HepG2 (cell line): Measurements from ENCODE around the gene DCDC2C. TPM values are rescaled to one million over a fixed set of nuclear protein-coding genes. Genes with fewer than 3 reads are reported as not detected.

Experiments used
- ATAC-seq: fragments of 200-7000 bp; cut with Tn5 transposase; 3 replicates; pipeline ENCODE4 v1.9.1; 2020; ENCODE audit warnings: mild to moderate bottlenecking, moderate library complexity
- BruUV-seq: library from RNA; stranded (reverse); fragments of 400-500 nt; replicated peaks from 2 replicates; lab custom pipeline; 2021; lab: Mats Ljungman, UMichigan
- CTCF ChIA-PET: fragments of 300-600 bp; formaldehyde crosslinking; extraction: SDS; loops from one replicate; lab custom pipeline; 2021; ENCODE audit warnings: low total read pairs, inconsistent platforms, low intra/inter-chr PET ratio; lab: Yijun Ruan, JAX
- POLR2A ChIA-PET: fragments of 350-600 bp; sonication (Branson Sonifier 250); formaldehyde crosslinking; loops from one replicate; lab custom pipeline; 2020; ENCODE audit warnings: antibody characterized with exemption, inconsistent platforms; lab: Yijun Ruan, JAX
- DNase-seq: peaks from one replicate; pipeline ENCODE4 v3.0.0-alpha.2; 2015; ENCODE audit warnings: low spot score
- FAIRE-seq: peaks from 3 replicates; lab custom pipeline; 2011; peaks lifted over from hg19 to GRCh38; lab: Jason Lieb, UNC
- H2AFZ ChIP-seq: one replicate; pipeline ENCODE4 v1.6.1; 2011; ENCODE audit warnings: low read length, inconsistent platforms
- H3K27ac ChIP-seq: fragments of 300-600 bp; 3 replicates; pipeline ENCODE4 v1.8.0; 2011; ENCODE audit warnings: mixed run types, mild to moderate bottlenecking, mixed read lengths, low read length, inconsistent platforms; ENCODE audit not compliant: insufficient read depth; ENCODE audit errors: extremely low read length
- H3K27me3 ChIP-seq, 2 experiments: fragments of 200-600 bp in 1 of 2; 2 replicates in 1 of 2; 3 replicates in 1 of 2; pipeline versions ENCODE4 v1.6.0 to v1.8.0; 2011; ENCODE audit warnings: low read length in 2 of 2, mild to moderate bottlenecking in 2 of 2, moderate library complexity in 2 of 2, inconsistent platforms in 1 of 2; ENCODE audit not compliant: insufficient read depth in 2 of 2, control insufficient read depth in 1 of 2
- H3K36me3 ChIP-seq, 2 experiments: fragments of 200-600 bp in 1 of 2; replicated peaks in 1 of 2; 2 replicates in 1 of 2; 3 replicates in 1 of 2; pipeline versions ENCODE4 v1.5.1 to v1.8.0; 2011; ENCODE audit warnings: low read length in 2 of 2, inconsistent platforms in 1 of 2; ENCODE audit not compliant: insufficient read depth in 2 of 2, control insufficient read depth in 1 of 2
- H3K4me1 ChIP-seq: 2 replicates; pipeline ENCODE4 v1.5.1; 2012; ENCODE audit warnings: low read length, inconsistent platforms; ENCODE audit not compliant: insufficient read depth
- H3K4me2 ChIP-seq: 2 replicates; pipeline ENCODE4 v1.6.0; 2011; ENCODE audit warnings: low read depth, low read length, inconsistent platforms
- H3K4me3 ChIP-seq, 3 experiments: fragments of 200-600 bp in 1 of 3; sonication (generic), shearing (Covaris generic) in 1 of 3; replicated peaks in 1 of 3; 2 replicates each; pipeline ENCODE4 v1.5.1; 2011 to 2016; ENCODE audit warnings: low read length in 3 of 3, inconsistent platforms in 2 of 3, low read depth in 2 of 3, mild to moderate bottlenecking in 2 of 3, control low read depth in 1 of 3, mixed read lengths in 1 of 3; ENCODE audit not compliant: insufficient read depth in 1 of 3
- H3K79me2 ChIP-seq: one replicate; pipeline ENCODE4 v1.6.1; 2011; ENCODE audit warnings: low read length, inconsistent platforms; ENCODE audit not compliant: insufficient read depth
- H3K9ac ChIP-seq: 2 replicates; pipeline ENCODE4 v1.6.0; 2011; ENCODE audit warnings: mild to moderate bottlenecking, low read depth, low read length, inconsistent platforms; ENCODE audit not compliant: insufficient read depth
- H3K9me3 ChIP-seq: 2 replicates; pipeline ENCODE4 v1.5.1; 2012; ENCODE audit warnings: mild to moderate bottlenecking, low read length
- H4K20me1 ChIP-seq: 2 replicates; pipeline ENCODE4 v1.6.0; 2011; ENCODE audit warnings: inconsistent platforms, mild to moderate bottlenecking, low read length, moderate library complexity; ENCODE audit not compliant: insufficient read depth
- BRCA1 ChIP-seq: sonication (generic); formaldehyde crosslinking; IDR thresholded peaks from 2 replicates; pipeline ENCODE4 v1.4.0; 2020; ENCODE audit warnings: missing genetic modification reagents
- CEBPB ChIP-seq: IDR thresholded peaks from 2 replicates; pipeline ENCODE4 v1.6.1; 2011; ENCODE audit warnings: low read depth, low read length, improper control_type of control experiment, borderline replicate concordance
- GFI1 ChIP-seq: sonication (generic); formaldehyde crosslinking; IDR thresholded peaks from 2 replicates; pipeline ENCODE4 v1.5.0; 2020; ENCODE audit warnings: missing genetic modification reagents, mild to moderate bottlenecking, borderline replicate concordance
- HMGXB3 ChIP-seq: sonication (generic); formaldehyde crosslinking; IDR thresholded peaks from 2 replicates; pipeline ENCODE4 v1.4.0; 2020; ENCODE audit warnings: missing genetic modification reagents, borderline replicate concordance
- HNF1A ChIP-seq, 2 experiments: sonication (generic) in 1 of 2; formaldehyde crosslinking in 1 of 2; IDR thresholded peaks; 2 replicates each; pipeline versions ENCODE4 v1.4.0 to v1.6.1; 2016 to 2020; ENCODE audit warnings: borderline replicate concordance in 1 of 2, low read depth in 1 of 2, mild to moderate bottlenecking in 1 of 2, missing genetic modification reagents in 1 of 2
- ZFP90 ChIP-seq: sonication (generic); formaldehyde crosslinking; IDR thresholded peaks from 2 replicates; pipeline ENCODE4 v1.8.0; 2022; ENCODE audit warnings: missing genetic modification reagents, mild to moderate bottlenecking, inconsistent platforms, borderline replicate concordance
- ZNF781 ChIP-seq: sonication (generic); formaldehyde crosslinking; IDR thresholded peaks from 2 replicates; pipeline ENCODE4 v1.5.1; 2020; ENCODE audit warnings: borderline replicate concordance, mild to moderate bottlenecking, missing genetic modification reagents; ENCODE audit errors: not compliant biosample characterization
- ZSCAN29 ChIP-seq: sonication (generic); formaldehyde crosslinking; conservative IDR thresholded peaks from 2 replicates; pipeline ENCODE4 v1.4.0; 2020; ENCODE audit warnings: mild to moderate bottlenecking, missing genetic modification reagents
- WGBS: methylation state at CpG from one replicate; pipeline ENCODE4 v1.1.6; 2017; ENCODE audit warnings: low lambda C conversion rate; 5-methylcytosine and 5-hydroxymethylcytosine counted together
- in situ Hi-C: cut with HindIII; loops from 2 replicates; pipeline ENCODE4 v1.10.0; 2017; ENCODE audit warnings: low pct_unique_long_range_greater_than_20kb; ENCODE audit not compliant: extremely low pct_ligation_motif_present
- intact Hi-C: fragments of 100-400 bp; cut with micrococcal nuclease; formaldehyde crosslinking; loops from one replicate; pipeline ENCODE4 v1.10.0; 2022; ENCODE audit not compliant: unreplicated experiment
- polyA plus RNA-seq, 8 experiments: library from polyadenylated mRNA; depleted of rRNA in 3 of 8; stranded (reverse) in 7 of 8; unstranded in 1 of 8; fragments of >200 nt; fragmentation: Illumina TruSeq in 4 of 8; extraction: Trizol in 4 of 8; gene quantifications; 2 replicates each; pipeline versions ENCODE4 v1.2.1 to v1.2.3, GENCODE V29; 2011 to 2016; ENCODE audit warnings: low read depth in 4 of 8, missing spikeins in 1 of 8, mixed read lengths in 1 of 8; ENCODE audit not compliant: insufficient read depth in 1 of 8
- total RNA-seq, 5 experiments: library from RNA; depleted of rRNA; stranded (reverse); fragments of >200 nt; fragmentation: Illumina TruSeq; extraction: Trizol; gene quantifications; 2 replicates each; pipeline ENCODE4 v1.2.3, GENCODE V29; 2016; ENCODE audit warnings: low read depth in 1 of 5
- TF ChIP-seq, protein P1 (sequence below): sonication (generic); formaldehyde crosslinking; IDR thresholded peaks from 2 replicates; pipeline ENCODE4 v1.8.1; 2022; ENCODE audit warnings: mild to moderate bottlenecking, missing genetic modification reagents

Gene DCDC2C
- total and polyA plus RNA-seq, 2 of the 13 experiments (the other 11 are each of a cell fraction or from before 2014, with no cell fraction given), result not detected

DNA sequence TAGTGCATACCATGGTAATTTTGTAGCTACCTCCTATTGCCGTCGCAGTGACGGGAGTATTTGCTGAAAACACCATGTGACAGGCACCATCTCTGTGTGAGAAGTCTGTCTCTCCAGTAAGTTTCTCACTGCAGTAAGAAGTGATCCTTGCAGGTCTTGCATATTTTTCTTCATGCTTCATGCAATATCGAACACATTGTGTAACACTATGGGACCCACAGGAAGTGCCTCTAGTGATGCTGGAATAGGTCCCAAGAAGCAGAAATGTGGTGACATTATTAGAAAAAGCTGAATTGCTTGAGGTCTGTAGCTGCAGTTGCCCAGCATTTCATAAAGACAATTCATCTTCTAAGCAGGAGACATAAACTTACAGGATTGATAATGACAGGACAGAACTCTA, 167.6 kb downstream of the DCDC2C start:
- Histone ChIP-seq H4K20me1 (no peaks in the 10 kb centered on the region), H3K4me2 (no peak overlapping the region), H3K36me3 (no peaks in the 10 kb centered on the region), H2AFZ (no peak overlapping the region), H3K79me2 (no peaks in the 10 kb centered on the region), H3K9me3 (no peaks in the 10 kb centered on the region), H3K4me3 (no peak overlapping the region), H3K4me1 (no peaks in the 10 kb centered on the region), H3K27ac (no peak overlapping the region), H3K9ac (no peak overlapping the region), H3K27me3 (peaks cover 0 to 14% of the 10 kb centered on the region in 2 experiments; a peak in 2 of 5 replicates)
- ATAC-seq (no peak), FAIRE-seq (no peak), DNase-seq (no peak)
- ChIA-PET POLR2A (no interaction called here), CTCF (no interaction called here)
- TF ChIP-seq GFI1 (CRISPR knock-in tag), result no peak
- no peak for TF ChIP-seq HNF1A (IDR thresholded peaks at IDR 0.05; ENCODE audit: low read depth)
- no peak for TF ChIP-seq HNF1A (CRISPR knock-in tag; IDR thresholded peaks at IDR 0.05; ENCODE audit: borderline replicate concordance)
- peak; percentile 43; the same call in 1 of the 2 replicates for TF ChIP-seq CEBPB
- TF ChIP-seq, protein P1, sequence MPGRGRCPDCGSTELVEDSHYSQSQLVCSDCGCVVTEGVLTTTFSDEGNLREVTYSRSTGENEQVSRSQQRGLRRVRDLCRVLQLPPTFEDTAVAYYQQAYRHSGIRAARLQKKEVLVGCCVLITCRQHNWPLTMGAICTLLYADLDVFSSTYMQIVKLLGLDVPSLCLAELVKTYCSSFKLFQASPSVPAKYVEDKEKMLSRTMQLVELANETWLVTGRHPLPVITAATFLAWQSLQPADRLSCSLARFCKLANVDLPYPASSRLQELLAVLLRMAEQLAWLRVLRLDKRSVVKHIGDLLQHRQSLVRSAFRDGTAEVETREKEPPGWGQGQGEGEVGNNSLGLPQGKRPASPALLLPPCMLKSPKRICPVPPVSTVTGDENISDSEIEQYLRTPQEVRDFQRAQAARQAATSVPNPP (CRISPR knock-in tag), result no peak
- TF ChIP-seq ZFP90 (CRISPR knock-in tag), result no peak
- no peak for TF ChIP-seq HMGXB3
- no peak for TF ChIP-seq ZNF781
- TF ChIP-seq BRCA1 (CRISPR knock-in tag), result no peak
- TF ChIP-seq ZSCAN29 (CRISPR knock-in tag), result no peak
- no TSS peak for BruUV-seq
- WGBS, result 29% methylated on average over 4 of the region's 4 CpGs
- intact Hi-C loops, result no loop called here
- in situ Hi-C loops, result no loop called here
